Measurements from ENCODE around the gene RALGAPA2.

- no peak for TF ChIP-seq CTCF (IDR thresholded peaks at IDR 0.05; ENCODE audit: poor library complexity, severe bottlenecking)
- no peak for TF ChIP-seq EZH2 (IDR thresholded peaks at IDR 0.05; ENCODE audit: borderline replicate concordance, insufficient read depth, low read length, poor library complexity, severe bottlenecking)
- no peak for TF ChIP-seq EP300 (conservative IDR thresholded peaks at IDR 0.05; ENCODE audit: poor library complexity, severe bottlenecking)
- no peak for TF ChIP-seq REST (IDR thresholded peaks at IDR 0.05; ENCODE audit: borderline replicate concordance)
- no peak for TF ChIP-seq MXI1 (conservative IDR thresholded peaks at IDR 0.05; ENCODE audit: poor library complexity, severe bottlenecking)
- no peak for TF ChIP-seq POLR2AphosphoS5 (IDR thresholded peaks at IDR 0.05)
- TF ChIP-seq SMC3 (conservative IDR thresholded peaks at IDR 0.05; ENCODE audit: poor library complexity), result no peak
Observed at GRCh38 chr20:20423117-20423516, 289.3 kb downstream of the RALGAPA2 start.

Measured in neural cell (in vitro differentiated cells).